Adipose tissue (tissue), 3 donors: ENCODE results near the gene POU2F1. TPM values are rescaled to one million over a fixed set of nuclear protein-coding genes. Genes with fewer than 3 reads are reported as not detected.

Source experiments
- H3K27ac ChIP-seq: one replicate; pipeline ENCODE4 v1.5.1; 2013; ENCODE audit warnings: low read depth, low read length
- WGBS, 3 donors: extraction: QIAGEN DNeasy Blood & Tissue Kit; methylation state at CpG; one replicate each; pipeline ENCODE4 v1.1.7; 2013; 5-methylcytosine and 5-hydroxymethylcytosine counted together
- polyA plus RNA-seq, 3 donors: library from polyadenylated mRNA; stranded (reverse); fragments of 200-250 nt; gene quantifications; one replicate each; pipeline ENCODE4 v1.2.3, GENCODE V29; 2013
- donor health status: healthy with polysubstance abuse.
- donor health status: Bipolar disorder and iron deficiency.
- donor health status: healthy.

POU2F1 gene
- polyA plus RNA-seq, 3 donors, result 0.97 to 1.8 (median 1.4) TPM

DNA sequence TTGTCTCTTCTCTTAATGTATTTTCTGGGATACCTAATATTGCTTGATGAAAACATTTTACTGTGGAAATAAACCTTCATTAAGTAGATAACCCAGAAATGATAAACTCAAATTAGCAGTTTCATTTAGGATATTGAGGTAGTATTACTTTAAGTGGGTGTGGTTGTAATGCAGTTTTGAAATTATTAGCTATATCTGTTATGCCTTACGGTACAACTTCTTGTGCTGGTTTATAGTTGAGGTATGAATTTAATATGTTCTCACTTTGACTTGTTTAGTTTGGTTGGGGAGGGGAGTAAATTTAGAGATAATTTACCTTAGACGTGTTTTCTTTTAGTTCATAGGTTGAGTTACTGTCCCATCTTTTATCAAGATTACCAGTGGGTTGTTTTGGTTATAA is 111.0 kb downstream of the POU2F1 start:
- 51 to 60% (median 57%) methylated on average over 2 of the region's 2 CpGs for WGBS, 3 donors
- H3K27ac ChIP-seq, result no peak overlapping the region

DNA sequence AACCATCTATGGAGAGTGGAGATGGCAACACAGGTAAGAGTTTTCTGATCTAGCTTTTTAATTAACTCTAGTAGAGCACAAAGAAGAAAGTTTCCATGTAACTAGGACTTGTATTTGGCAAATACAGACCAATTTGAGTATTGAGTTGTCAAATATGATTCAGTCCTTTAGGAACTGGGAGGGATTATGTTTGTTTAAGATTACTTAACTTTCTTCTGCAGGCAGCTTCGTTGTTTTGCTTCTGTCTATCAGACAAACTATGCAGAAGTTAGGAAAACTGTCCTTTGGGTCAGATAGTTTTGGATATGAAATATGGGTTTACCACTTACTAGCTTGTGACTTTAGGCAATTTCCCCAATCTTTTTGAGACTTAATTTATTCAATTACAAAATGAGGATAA is 111.8 kb downstream of the POU2F1 start:
- 14 to 47% (median 29%) methylated on average over 1 of the region's 1 CpG for WGBS, 3 donors
- no peak overlapping the region for H3K27ac ChIP-seq

DNA sequence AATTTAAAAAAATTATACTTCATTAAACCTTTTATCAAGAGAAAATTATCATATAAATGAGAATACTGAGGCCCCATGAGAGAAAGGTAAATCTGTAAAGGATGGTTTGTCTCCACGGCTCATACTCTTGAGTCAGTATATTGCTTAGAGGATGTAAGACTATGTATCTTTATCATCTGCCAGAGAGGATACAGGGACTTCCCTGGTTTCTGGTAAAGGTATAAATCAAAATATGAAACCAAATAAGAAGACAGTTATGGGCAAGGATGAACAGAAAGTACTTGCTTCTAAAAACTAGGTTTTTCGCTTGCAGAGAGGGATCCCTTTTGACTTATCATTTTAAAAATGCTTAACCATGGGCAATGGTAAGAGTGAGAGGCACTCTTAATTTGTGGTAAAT is 112.4 kb downstream of the POU2F1 start:
- 87 to 92% (median 87%) methylated on average over 2 of the region's 2 CpGs for WGBS, 3 donors
- H3K27ac ChIP-seq, result no peak overlapping the region

DNA sequence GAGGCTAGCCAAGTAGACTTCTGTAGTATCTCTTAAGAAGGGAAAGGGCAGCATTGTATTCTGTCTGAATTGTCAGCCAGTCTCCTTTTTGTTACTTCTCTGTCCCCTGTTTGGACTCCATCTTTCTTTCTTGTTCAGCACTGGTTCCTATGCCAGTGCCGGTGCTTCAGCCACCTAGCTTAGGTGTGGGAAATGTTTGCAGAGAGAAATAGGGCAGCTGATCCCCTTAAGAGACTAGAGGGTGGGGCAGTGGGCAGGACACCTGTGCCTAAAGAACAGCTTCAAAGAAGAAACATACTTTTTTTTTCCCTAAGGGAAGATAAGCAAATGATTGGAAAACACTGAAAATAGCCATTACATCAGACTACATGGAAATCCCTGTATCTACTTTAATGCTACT is 113.0 kb downstream of the POU2F1 start:
- no peak overlapping the region for H3K27ac ChIP-seq
- WGBS, 3 donors, result 93 to 100% (median 95%) methylated on average over 1 of the region's 1 CpG

DNA sequence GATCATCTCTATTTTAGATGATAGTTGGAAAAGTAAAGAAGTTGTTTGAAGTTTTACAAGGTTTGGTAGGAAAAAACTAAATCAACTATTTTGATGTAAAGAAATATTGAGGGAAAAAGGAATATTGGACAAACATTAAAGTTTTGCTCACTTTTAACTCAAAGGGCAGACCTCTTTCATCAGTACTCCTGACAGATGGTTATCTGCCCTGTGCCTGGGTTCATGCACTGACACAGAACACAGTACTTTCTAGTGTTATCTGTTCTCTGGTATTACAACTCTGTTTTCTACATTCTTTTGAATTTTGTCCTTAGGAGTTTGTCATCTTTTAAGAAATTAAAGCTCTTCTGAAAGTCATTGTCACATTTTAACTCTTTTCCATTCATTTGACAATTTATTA is 118.7 kb downstream of the POU2F1 start:
- no peak overlapping the region for H3K27ac ChIP-seq

DNA sequence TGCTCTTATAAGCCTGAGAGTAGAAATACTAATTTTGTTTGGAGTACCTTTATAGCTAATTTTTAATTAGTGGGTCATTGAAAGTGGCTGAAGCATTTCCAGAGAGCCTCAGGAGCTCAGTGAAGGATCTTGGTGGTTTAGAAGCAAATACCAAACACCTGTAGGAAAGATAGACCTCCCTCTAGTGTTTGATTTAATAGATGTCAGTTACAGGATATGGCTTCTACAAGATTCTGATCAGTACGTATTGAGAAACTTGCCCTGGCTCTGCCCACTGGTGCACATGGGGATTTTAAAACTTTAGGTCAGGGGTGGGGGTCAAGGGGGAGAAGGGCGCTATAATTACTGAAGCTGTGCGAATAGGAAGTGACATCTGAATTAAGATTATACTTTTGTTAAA is 122.2 kb downstream of the POU2F1 start:
- 66 to 67% (median 67%) methylated on average over 3 of the region's 3 CpGs for WGBS, 3 donors
- no peak overlapping the region for H3K27ac ChIP-seq

DNA sequence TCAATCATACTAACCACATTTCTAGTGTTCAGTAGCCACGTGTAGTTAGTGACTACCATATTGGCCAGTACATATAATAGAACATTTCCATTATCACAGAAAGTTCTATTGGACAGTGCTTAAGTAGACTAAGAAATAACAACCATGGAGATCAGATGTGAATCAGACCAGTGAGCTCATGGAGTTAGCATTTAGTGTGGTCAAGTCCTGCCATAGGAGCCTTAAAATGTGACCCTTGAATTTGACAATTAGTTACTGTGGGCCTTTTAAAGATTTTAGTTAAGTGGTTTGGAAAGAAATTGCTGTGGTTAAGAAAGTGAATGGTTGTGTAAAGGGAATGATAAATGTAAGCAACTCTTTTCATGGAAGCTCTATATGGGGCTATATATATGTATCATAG is 123.4 kb downstream of the POU2F1 start:
- WGBS, 3 donors, result 88 to 90% (median 89%) methylated on average over 1 of the region's 1 CpG
- no peak overlapping the region for H3K27ac ChIP-seq

DNA sequence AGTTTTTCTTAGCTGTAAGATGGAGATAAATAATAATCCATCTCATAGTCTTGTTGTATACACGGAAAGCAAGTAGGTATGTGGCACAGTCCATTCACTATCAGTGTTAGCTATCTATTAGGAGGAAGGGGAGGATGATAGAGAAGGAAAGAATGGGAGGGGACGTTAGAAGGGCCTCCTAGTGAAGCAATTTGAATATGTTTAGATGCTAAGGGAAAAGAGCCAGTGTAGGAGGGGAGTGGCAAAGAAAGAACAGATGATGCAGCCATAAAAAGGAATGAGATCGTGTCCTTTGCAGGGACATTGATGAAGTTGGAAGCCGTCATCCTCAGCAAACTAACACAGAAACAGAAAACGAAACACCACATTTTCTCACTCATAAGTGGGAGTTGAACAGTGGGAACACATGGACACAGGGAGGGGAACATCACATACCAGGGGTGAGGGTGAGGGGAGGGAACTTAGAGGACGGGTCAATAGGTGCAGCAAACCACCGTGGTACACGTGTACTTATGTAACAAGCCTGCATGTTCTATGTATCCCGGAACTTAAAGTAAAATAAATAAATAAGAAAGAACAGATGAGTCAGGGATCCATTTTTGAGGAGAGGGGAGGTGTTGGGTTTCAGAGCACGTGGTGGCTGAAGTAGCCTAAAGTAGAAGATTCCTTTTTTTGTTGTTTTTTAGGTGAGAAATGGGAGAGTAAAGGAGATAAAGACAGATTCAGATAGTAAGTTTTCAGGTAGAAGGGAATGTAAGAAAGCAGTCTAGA is 124.1 kb downstream of the POU2F1 start:
- WGBS, 3 donors, result 72 to 84% (median 80%) methylated on average over 10 of the region's 10 CpGs

DNA sequence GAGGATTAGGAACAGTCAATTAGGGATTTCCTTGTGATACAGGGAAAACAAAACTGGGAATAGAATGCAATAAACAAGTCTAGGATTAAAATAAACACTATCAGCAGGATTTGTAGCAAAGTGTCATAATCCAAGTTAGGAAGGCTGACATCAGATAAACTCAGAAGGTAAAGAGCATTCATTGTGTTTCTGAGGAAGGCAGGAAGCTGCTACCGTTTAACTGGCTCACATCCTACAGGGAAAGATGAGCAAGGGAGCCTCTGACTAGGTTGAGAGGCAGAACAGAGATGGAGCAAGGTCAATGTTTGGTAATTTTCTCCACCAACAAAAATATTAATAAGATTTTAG is 124.7 kb downstream of the POU2F1 start:
- WGBS, 3 donors, result 28 to 51% (median 44%) methylated on average over 1 of the region's 1 CpG
- no peak overlapping the region for H3K27ac ChIP-seq

More for the DNA sequence above, 124.1 kb downstream of the POU2F1 start:
- no peak overlapping the region for H3K27ac ChIP-seq

DNA sequence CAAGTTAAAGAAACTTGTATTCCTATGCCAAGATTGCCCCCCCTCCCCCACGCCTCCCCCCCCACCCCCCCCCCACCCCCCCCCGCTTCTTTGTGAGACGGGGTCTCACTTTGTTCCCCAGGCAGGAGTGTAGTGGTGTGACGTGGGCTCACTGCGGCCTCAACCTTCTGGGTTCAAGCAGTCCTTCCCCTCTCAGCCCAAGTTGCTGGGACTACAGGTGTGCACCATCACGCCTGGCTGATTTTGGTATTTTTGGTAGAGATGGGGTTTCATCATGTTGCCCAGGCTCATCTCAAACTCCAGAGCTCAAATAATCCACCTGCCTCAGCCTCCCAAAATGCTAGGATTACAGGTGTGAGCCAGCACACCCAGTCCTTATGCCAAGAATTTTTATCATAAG is 136.6 kb downstream of the POU2F1 start:
- 90 to 93% (median 93%) methylated on average over 3 to 5 of the region's 6 CpGs for WGBS, 3 donors

DNA sequence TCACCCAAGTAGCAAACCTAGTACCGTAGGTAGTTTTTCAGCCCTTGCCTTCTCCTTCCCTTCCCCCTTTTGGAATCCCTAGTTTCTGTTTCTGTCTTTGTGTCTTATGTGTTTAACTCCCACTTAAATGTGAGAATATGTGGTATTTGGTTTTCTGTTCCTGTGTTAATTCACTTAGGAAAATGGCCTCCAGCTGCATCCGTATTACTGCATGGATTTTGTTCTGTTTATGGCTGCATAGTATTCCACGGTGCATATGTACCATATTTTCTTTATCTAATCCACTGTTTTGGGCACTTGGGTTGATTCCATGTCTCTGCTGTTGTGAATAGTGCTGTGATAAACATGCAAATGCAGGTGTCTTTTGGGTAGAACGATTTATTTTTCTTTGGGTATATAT is 138.6 kb downstream of the POU2F1 start:
- WGBS, 3 donors, result 96 to 98% (median 97%) methylated on average over 4 of the region's 4 CpGs
- H3K27ac ChIP-seq, result no peak overlapping the region

More for the DNA sequence above, 136.6 kb downstream of the POU2F1 start:
- no peak overlapping the region for H3K27ac ChIP-seq

DNA sequence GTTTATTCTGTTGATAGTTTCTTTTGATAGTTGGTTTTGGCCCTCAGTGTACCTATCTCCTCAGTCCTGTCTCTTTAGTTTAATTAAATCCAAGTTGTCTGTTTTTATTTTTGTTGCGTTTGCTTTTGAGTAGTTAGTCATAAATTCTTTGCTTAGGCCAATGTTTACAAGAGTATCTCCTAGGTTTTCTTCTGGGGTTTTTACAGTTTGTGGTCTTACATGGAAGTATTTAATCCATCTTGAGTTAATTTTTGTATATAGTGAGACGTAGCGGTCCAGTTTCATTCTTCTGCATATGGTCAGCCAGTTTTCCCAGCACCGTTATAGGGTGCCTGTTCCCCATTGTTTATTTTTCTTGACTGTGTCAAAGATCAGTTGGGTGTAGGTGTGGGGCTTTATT is 139.4 kb downstream of the POU2F1 start:
- H3K27ac ChIP-seq, result no peak overlapping the region
- WGBS, 3 donors, result 90 to 94% (median 90%) methylated on average over 4 of the region's 4 CpGs

DNA sequence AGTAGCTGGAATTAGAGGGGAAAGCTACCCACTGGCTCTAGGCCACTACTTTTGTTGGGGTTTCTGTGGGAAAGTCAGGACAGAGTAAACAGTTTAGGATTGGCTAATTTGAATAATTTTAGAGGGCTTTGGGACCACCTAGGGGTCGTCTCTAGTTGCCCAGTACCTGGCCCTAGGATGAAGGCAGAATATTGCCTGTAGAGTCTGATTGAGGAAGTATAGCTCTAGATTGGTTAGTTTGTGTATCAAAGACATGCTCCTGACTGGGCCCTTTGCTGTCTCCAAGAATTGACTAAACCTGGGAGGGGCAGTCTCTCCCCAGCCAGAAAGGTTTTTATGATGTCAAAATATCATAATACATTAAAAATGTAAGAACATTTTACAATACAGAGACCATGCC is 142.0 kb downstream of the POU2F1 start:
- no peak overlapping the region for H3K27ac ChIP-seq
- WGBS, 3 donors, result 78 to 94% (median 92%) methylated on average over 1 of the region's 1 CpG

DNA sequence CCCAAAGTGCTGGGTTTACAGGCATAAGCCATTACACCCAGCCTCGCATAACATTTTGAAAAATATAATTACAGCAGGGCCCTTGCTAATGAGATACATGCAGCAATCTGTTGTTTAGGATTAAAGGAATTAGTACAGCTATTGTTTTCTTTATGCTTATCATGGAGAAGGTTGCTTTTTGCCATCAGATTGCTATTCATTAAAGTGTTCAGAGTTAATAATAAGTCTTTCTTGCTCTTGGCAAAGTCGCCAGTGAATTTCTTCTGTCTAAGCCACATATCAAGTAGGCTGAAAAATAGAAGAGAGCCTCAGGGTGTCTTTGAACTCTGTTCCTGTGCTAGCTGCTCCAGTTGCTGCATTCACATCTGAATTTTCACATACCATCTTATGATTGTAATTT is 144.1 kb downstream of the POU2F1 start:
- no peak overlapping the region for H3K27ac ChIP-seq
- WGBS, 3 donors, result 91 to 93% (median 92%) methylated on average over 2 of the region's 2 CpGs

DNA sequence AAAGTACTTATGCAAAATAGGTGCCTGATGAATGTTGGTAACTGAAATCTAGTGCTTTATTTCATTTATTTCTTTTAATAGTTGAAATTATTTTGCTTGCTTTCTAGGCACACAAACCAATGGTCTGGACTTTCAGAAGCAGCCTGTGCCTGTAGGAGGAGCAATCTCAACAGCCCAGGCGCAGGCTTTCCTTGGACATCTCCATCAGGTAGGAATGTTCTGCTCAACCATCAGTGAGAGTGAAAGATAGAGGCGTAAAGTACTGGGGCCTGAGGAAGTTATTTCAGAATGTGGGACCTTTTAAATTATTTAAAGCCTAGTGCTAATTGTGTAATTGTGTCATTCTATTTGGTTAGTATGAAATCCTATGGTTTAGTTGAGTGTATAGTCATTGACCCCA is 144.7 kb downstream of the POU2F1 start:
- 96 to 98% (median 96%) methylated on average over 2 of the region's 2 CpGs for WGBS, 3 donors

DNA sequence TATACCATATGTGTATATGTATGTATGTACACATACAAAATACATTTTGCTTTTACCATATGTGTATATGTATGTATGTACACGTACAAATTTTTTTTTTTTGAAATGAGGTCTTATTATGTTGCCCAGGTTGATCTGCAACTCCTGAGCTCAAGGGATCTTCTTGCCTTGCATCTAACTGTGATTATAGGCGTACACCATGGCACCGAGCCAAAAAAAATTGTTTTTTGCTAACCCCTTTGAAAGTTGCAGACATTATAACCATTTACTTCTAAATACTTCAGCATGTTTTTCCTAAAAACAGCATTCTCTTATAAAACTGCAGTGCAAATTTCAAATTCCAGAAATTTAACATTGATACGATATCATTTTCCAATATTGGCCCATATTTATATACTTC is 147.0 kb downstream of the POU2F1 start:
- H3K27ac ChIP-seq, result no peak overlapping the region
- 90 to 95% (median 92%) methylated on average over 4 of the region's 4 CpGs for WGBS, 3 donors

More for the DNA sequence above, 144.7 kb downstream of the POU2F1 start:
- no peak overlapping the region for H3K27ac ChIP-seq

DNA sequence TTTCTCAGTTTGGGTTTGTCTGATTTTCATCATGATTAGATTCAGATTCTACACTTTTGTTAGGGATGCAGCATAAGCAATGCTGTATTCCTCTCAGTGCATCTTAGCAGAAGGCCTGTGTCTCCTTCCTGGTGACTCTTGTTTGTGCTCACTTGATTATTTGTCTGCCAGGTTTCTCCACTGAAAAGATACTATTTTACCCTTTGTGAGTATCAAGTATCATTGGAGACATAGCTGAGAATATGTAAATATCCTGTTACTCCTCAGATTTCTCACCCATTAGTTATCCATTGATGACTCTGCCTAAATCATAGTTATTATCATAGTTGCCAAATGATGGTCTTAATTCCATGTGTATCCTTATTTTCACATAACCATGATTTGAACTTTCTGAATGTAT is 148.5 kb downstream of the POU2F1 start:
- H3K27ac ChIP-seq, result no peak overlapping the region

DNA sequence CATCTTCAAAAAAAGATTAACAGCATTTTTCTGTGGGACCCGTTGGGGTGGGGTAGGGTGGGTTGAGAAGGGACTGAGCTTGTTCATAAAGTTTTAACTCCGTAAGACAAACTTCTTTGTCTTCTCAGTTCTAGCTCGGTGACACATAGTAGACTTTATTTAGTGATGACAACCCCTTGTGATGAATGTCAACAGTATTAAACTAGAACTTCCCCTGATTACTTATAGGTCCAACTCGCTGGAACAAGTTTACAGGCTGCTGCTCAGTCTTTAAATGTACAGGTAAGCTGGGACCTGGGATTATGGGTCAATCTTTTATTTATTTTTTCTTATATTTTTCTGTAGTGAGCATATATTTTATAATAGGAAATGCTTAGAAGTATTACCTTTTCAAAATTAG is 149.2 kb downstream of the POU2F1 start:
- WGBS, 3 donors, result 81 to 92% (median 89%) methylated on average over 4 of the region's 4 CpGs

DNA sequence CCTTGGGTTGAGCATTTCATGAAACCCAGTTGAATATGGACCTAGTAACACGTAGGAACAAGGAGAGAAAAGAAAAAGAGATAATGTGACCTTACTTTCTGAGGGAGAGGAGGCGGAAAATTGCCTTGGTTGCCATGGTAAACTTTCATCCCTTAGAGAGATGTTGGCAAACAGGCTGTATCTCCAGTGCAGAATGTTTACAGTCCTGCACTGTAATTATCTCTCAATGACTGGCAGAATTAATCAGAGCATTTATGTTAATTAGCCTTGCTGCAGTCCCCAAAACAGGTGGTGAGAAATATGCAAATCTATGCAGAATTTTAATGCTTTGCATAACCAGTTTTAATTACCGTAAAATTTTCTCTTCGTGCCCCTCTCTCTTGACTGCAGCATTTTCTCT is 150.3 kb downstream of the POU2F1 start:
- no peak overlapping the region for H3K27ac ChIP-seq
- WGBS, 3 donors, result 90 to 95% (median 94%) methylated on average over 4 of the region's 4 CpGs

More for the DNA sequence above, 149.2 kb downstream of the POU2F1 start:
- H3K27ac ChIP-seq, result no peak overlapping the region

DNA sequence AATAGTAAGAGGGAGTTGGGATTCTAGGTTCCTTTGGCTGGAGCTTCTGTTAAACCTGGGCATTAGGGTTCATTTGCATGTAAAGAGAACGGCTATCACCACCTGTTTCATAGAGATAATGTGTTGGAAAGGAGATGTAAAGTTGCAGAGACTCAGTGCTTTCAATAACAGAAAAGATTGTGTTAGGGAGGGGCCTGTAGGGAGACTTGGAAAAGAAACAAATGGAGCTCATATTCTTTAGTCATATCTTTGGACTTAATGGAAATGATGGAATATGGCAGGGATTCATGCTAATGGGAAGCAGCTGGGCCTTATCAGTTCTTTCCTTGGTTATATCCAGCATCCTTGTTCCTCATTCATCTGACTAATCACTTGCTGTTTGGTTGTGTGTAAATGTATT is 152.7 kb downstream of the POU2F1 start:
- WGBS, 3 donors, result 54 to 63% (median 58%) methylated on average over 1 of the region's 1 CpG

DNA sequence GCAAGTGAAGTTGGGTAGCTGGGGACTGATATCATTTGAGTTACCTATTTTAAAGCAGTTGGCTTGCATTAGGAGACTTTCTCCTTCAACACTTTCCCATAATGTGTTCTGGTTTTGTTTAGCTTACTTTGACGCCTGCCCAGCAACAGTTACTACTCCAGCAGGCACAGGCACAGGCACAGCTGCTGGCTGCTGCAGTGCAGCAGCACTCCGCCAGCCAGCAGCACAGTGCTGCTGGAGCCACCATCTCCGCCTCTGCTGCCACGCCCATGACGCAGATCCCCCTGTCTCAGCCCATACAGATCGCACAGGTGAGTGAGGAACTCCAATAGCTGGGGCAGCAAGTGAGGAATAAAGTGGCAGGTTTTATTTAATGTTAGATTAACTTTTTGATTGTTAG is 153.3 kb downstream of the POU2F1 start:
- 92 to 97% (median 97%) methylated on average over 6 of the region's 6 CpGs for WGBS, 3 donors
- H3K27ac ChIP-seq, result no peak overlapping the region

More for the DNA sequence above, 152.7 kb downstream of the POU2F1 start:
- H3K27ac ChIP-seq, result no peak overlapping the region
